ENCODE results near the gene PIK3CD.

GRCh38 chr1:9749361-9749760 lies 97.8 kb downstream of the PIK3CD start:
- TF ChIP-seq CTCF (IDR thresholded peaks at IDR 0.05 in 2 of 3, conservative IDR thresholded peaks at IDR 0.05 in 1 of 3; ENCODE audit: control insufficient read depth in 2 of 3, extremely low read depth in 1 of 3, insufficient read depth in 1 of 3, low read depth in 3 of 3, low read length in 3 of 3) = no peak
- no peak for TF ChIP-seq YY1 (IDR thresholded peaks at IDR 0.05; ENCODE audit: low read depth, low read length)
